CD14-positive monocyte (primary cell): ENCODE measurements around the gene DSCAML1. TPM values are rescaled to one million over a fixed set of nuclear protein-coding genes. Genes with fewer than 3 reads are reported as not detected.

Experiments used
- DNase-seq, 3 donors: peaks; one replicate each; pipeline ENCODE4 v3.0.0-alpha.2; 2011 to 2022
- H2AFZ ChIP-seq: 2 replicates; pipeline ENCODE4 v1.6.0; 2012; ENCODE audit warnings: mild to moderate bottlenecking, low read depth, low read length, inconsistent platforms; ENCODE audit not compliant: insufficient read depth, poor library complexity, severe bottlenecking
- H3K27ac ChIP-seq, 2 donors: 1 replicate in 1 of 2; 2 replicates in 1 of 2; pipeline ENCODE4 v1.5.1; 2012 to 2013; ENCODE audit warnings: low read length in 2 of 2, control low read depth in 1 of 2, inconsistent platforms in 1 of 2, low read depth in 1 of 2, mild to moderate bottlenecking in 1 of 2
- H3K27me3 ChIP-seq, 2 donors: one replicate each; pipeline versions ENCODE4 v1.6.0 to v1.6.1; 2011 to 2013; ENCODE audit warnings: low read length in 2 of 2; ENCODE audit not compliant: control insufficient read depth in 2 of 2, insufficient read depth in 2 of 2
- H3K36me3 ChIP-seq, 2 donors: replicated peaks in 1 of 2; 1 replicate in 1 of 2; 2 replicates in 1 of 2; pipeline versions ENCODE4 v1.5.1 to v1.6.1; 2012 to 2013; ENCODE audit warnings: low read length in 2 of 2, control low read depth in 1 of 2, inconsistent platforms in 1 of 2, mild to moderate bottlenecking in 1 of 2; ENCODE audit not compliant: insufficient read depth in 2 of 2, control insufficient read depth in 1 of 2
- H3K4me1 ChIP-seq, 2 donors: 1 replicate in 1 of 2; 2 replicates in 1 of 2; pipeline versions ENCODE4 v1.5.1 to v1.6.1; 2012 to 2013; ENCODE audit warnings: low read length in 2 of 2, control low read depth in 1 of 2, inconsistent platforms in 1 of 2, mild to moderate bottlenecking in 1 of 2, moderate library complexity in 1 of 2; ENCODE audit not compliant: insufficient read depth in 2 of 2, control insufficient read depth in 1 of 2
- H3K4me2 ChIP-seq: replicated peaks from 2 replicates; pipeline ENCODE3; 2012; ENCODE audit warnings: low read length, moderate library complexity, mild to moderate bottlenecking; ENCODE audit not compliant: poor library complexity, severe bottlenecking; ENCODE audit errors: extremely low read depth
- H3K4me3 ChIP-seq, 3 experiments: fragments of 200-600 bp in 1 of 3; sonication (generic) in 1 of 3; replicated peaks in 1 of 3; 1 replicate in 2 of 3; 2 replicates in 1 of 3; pipeline ENCODE4 v1.5.1; 2011 to 2013; ENCODE audit warnings: low read length in 3 of 3, mild to moderate bottlenecking in 3 of 3, control low read depth in 2 of 3, low read depth in 2 of 3, inconsistent platforms in 1 of 3, moderate library complexity in 1 of 3
- H3K79me2 ChIP-seq: 2 replicates; pipeline ENCODE4 v1.6.0; 2012; ENCODE audit warnings: mild to moderate bottlenecking, control low read depth, inconsistent platforms, low read length, moderate library complexity; ENCODE audit not compliant: insufficient read depth
- H3K9ac ChIP-seq: 2 replicates; pipeline ENCODE4 v1.6.0; 2017; ENCODE audit warnings: low read length, mild to moderate bottlenecking; ENCODE audit not compliant: insufficient read depth, poor library complexity, severe bottlenecking
- H3K9me3 ChIP-seq, 2 donors: replicated peaks in 1 of 2; 1 replicate in 1 of 2; 2 replicates in 1 of 2; pipeline versions ENCODE4 v1.5.1 to v1.6.1; 2012 to 2013; ENCODE audit warnings: low read length in 2 of 2, control low read depth in 1 of 2; ENCODE audit not compliant: control insufficient read depth in 1 of 2, insufficient read depth in 1 of 2
- H4K20me1 ChIP-seq: 2 replicates; pipeline ENCODE4 v1.6.0; 2012; ENCODE audit warnings: mild to moderate bottlenecking, low read length, control low read depth, moderate library complexity; ENCODE audit not compliant: insufficient read depth
- H3K27ac Mint-ChIP-seq, 7 donors: one replicate each; pipeline ENCODE4 v1.8.0; 2020; ENCODE audit warnings: mild to moderate bottlenecking in 7 of 7, mixed read lengths in 7 of 7, moderate library complexity in 6 of 7, inconsistent platforms in 2 of 7
- H3K27me3 Mint-ChIP-seq, 3 donors: one replicate each; pipeline ENCODE4 v1.8.0; 2021 to 2022; ENCODE audit warnings: low read depth in 3 of 3, mild to moderate bottlenecking in 3 of 3, mixed read lengths in 3 of 3, moderate library complexity in 3 of 3, inconsistent platforms in 1 of 3
- H3K36me3 Mint-ChIP-seq, 2 donors: one replicate each; pipeline ENCODE4 v1.8.0; 2020; ENCODE audit warnings: mixed read lengths in 2 of 2, inconsistent platforms in 1 of 2, mild to moderate bottlenecking in 1 of 2
- H3K4me1 Mint-ChIP-seq: one replicate; pipeline ENCODE4 v1.8.0; 2020; ENCODE audit warnings: mild to moderate bottlenecking, mixed read lengths
- H3K4me3 Mint-ChIP-seq, 2 donors: one replicate each; pipeline ENCODE4 v1.8.0; 2020; ENCODE audit warnings: mild to moderate bottlenecking in 2 of 2, mixed read lengths in 2 of 2, moderate library complexity in 1 of 2
- H3K9me3 Mint-ChIP-seq, 7 donors: one replicate each; pipeline ENCODE4 v1.8.0; 2020 to 2022; ENCODE audit warnings: mixed read lengths in 7 of 7, mild to moderate bottlenecking in 6 of 7, moderate library complexity in 6 of 7, inconsistent platforms in 2 of 7
- CTCF ChIP-seq: fragments of 200-600 bp; IDR thresholded peaks from one replicate; pipeline ENCODE4 v1.8.0; 2022; ENCODE audit warnings: antibody characterized with exemption, mild to moderate bottlenecking
- WGBS: methylation state at CpG from one replicate; pipeline ENCODE4 v1.1.5; 2013; ENCODE audit warnings: missing lambda C conversion rate; ENCODE audit not compliant: insufficient coverage; 5-methylcytosine and 5-hydroxymethylcytosine counted together
- intact Hi-C, 2 donors: fragments of 100-400 bp; cut with micrococcal nuclease; formaldehyde crosslinking; loops; one replicate each; pipeline versions ENCODE4 v1.15.0 to v1.15.1; 2023
- polyA plus RNA-seq, 3 donors: library from polyadenylated mRNA; depleted of rRNA in 1 of 3; unstranded in 2 of 3; stranded (reverse) in 1 of 3; fragments of 300-500 nt in 2 of 3; fragments of >200 nt in 1 of 3; fragmentation: Illumina TruSeq in 2 of 3; gene quantifications; 1 replicate in 2 of 3; 2 replicates in 1 of 3; pipeline ENCODE4 v1.2.3, GENCODE V29; 2012 to 2021

Gene DSCAML1
- polyA plus RNA-seq, 3 donors = not detected

GRCh38 chr11:117538263-117539135 lies 258.5 kb downstream of the DSCAML1 start:
- H3K36me3 Mint-ChIP-seq = no peaks in the 10 kb centered on the region
- DNase-seq = no peak
- intact Hi-C loops = no loop called here
- peaks cover 0 to 2% of the 10 kb centered on the region in 2 donors for H3K27me3 ChIP-seq
- H3K27me3 Mint-ChIP-seq = peaks cover 4 to 8% (median 6%) of the 10 kb centered on the region in 3 donors
- H3K27ac Mint-ChIP-seq = peak overlapping the region in 1 of 7 donors; percentile 41
- H3K4me1 ChIP-seq = peaks cover 4 to 7% of the 10 kb centered on the region in 2 donors
- no peak overlapping the region for H3K4me3 Mint-ChIP-seq
- no peak overlapping the region for H3K4me3 ChIP-seq
- H3K36me3 ChIP-seq = no peaks in the 10 kb centered on the region
- H3K79me2 ChIP-seq = no peaks in the 10 kb centered on the region
- no peaks in the 10 kb centered on the region for H3K9me3 ChIP-seq
- H3K4me1 Mint-ChIP-seq = peaks cover 7% of the 10 kb centered on the region
- no peak for TF ChIP-seq CTCF
- no peak overlapping the region for H3K27ac ChIP-seq
- no peak overlapping the region for H3K4me2 ChIP-seq
- WGBS = 92% methylated on average over 8 of the region's 13 CpGs
- H2AFZ ChIP-seq = no peak overlapping the region
- H3K9me3 Mint-ChIP-seq = peaks cover 0 to 3% (median 0%) of the 10 kb centered on the region in 7 donors
- H3K9ac ChIP-seq = no peak overlapping the region
- H4K20me1 ChIP-seq = no peaks in the 10 kb centered on the region

GRCh38 chr11:117535850-117536411 lies 261.1 kb downstream of the DSCAML1 start:
- Histone ChIP-seq H3K9me3 (no peaks in the 10 kb centered on the region), H3K4me3 (no peak overlapping the region), H4K20me1 (no peaks in the 10 kb centered on the region), H3K27me3 (peaks cover 0 to 2% of the 10 kb centered on the region in 2 donors), H2AFZ (no peak overlapping the region), H3K79me2 (no peaks in the 10 kb centered on the region), H3K4me1 (peaks cover 4 to 7% of the 10 kb centered on the region in 2 donors), H3K4me2 (no peak overlapping the region), H3K36me3 (no peaks in the 10 kb centered on the region), H3K9ac (no peak overlapping the region), H3K27ac (peak overlapping the region in 1 of 2 donors; percentile 30)
- DNase-seq = no peak
- WGBS = 92% methylated on average over 9 of the region's 11 CpGs
- intact Hi-C loops = no loop called here
- Mint-ChIP-seq H3K36me3 (no peaks in the 10 kb centered on the region), H3K27ac (peak overlapping the region in 1 of 7 donors; percentile 42), H3K9me3 (peaks cover 0 to 3% (median 0%) of the 10 kb centered on the region in 7 donors), H3K27me3 (peaks cover 2 to 10% (median 6%) of the 10 kb centered on the region in 3 donors), H3K4me3 (peak overlapping the region in 1 of 2 donors; percentile 29), H3K4me1 (peaks cover 7% of the 10 kb centered on the region)
- no peak for TF ChIP-seq CTCF
